GM12878 (cell line): Measurements from ENCODE around the gene TECTB. TPM values are rescaled to one million over a fixed set of nuclear protein-coding genes. Genes with fewer than 3 reads are reported as not detected.

Experiments used
- ATAC-seq: fragments of 200-7000 bp; cut with Tn5 transposase; 3 replicates; pipeline ENCODE4 v1.9.1; 2020; ENCODE audit warnings: mild to moderate bottlenecking, moderate library complexity
- BruUV-seq: library from RNA; stranded (reverse); fragments of 400-500 nt; replicated peaks from 2 replicates; lab custom pipeline; 2021; lab: Mats Ljungman, UMichigan
- CTCF ChIA-PET: fragments of 300-600 bp; sonication (Branson Sonifier 250); formaldehyde crosslinking; extraction: SDS; loops from one replicate; lab custom pipeline; 2021; ENCODE audit warnings: inconsistent platforms; lab: Yijun Ruan, JAX
- POLR2A ChIA-PET: fragments of 350-600 bp; formaldehyde crosslinking; extraction: SDS; loops from one replicate; lab custom pipeline; 2021; ENCODE audit warnings: inconsistent platforms; lab: Charles Lee
- RAD21 ChIA-PET: fragments of 300-600 bp; sonication (Branson Sonifier 250); formaldehyde crosslinking; loops from one replicate; lab custom pipeline; 2023; ENCODE audit warnings: antibody characterized with exemption; ENCODE audit not compliant: unreplicated experiment; lab: Charles Lee
- SMC1A ChIA-PET: fragments of 300-600 bp; sonication (Branson Sonifier 250); formaldehyde crosslinking; loops from one replicate; lab custom pipeline; 2023; ENCODE audit not compliant: unreplicated experiment, uncharacterized antibody; lab: Charles Lee
- DNase-seq: peaks from one replicate; pipeline ENCODE4 v3.0.0-alpha.2; 2011; ENCODE audit warnings: low read depth, low spot score
- FAIRE-seq: peaks from 3 replicates; lab custom pipeline; 2011; peaks lifted over from hg19 to GRCh38; lab: Jason Lieb, UNC
- H2AFZ ChIP-seq: 2 replicates; pipeline ENCODE4 v1.6.0; 2011; ENCODE audit warnings: low read depth, low read length, control low read depth; ENCODE audit not compliant: control insufficient read depth
- H3K27ac ChIP-seq: 2 replicates; pipeline ENCODE4 v1.5.1; 2011; ENCODE audit warnings: control low read depth; ENCODE audit not compliant: control insufficient read depth, insufficient read depth
- H3K27me3 ChIP-seq, 2 experiments: replicated peaks in 1 of 2; 2 replicates each; pipeline versions ENCODE4 v1.6.0 to v1.6.1; 2011; ENCODE audit warnings: low read length in 1 of 2; ENCODE audit not compliant: control insufficient read depth in 2 of 2, insufficient read depth in 2 of 2
- H3K36me3 ChIP-seq, 2 experiments: 2 replicates each; pipeline ENCODE4 v1.5.1; 2011; ENCODE audit warnings: low read length in 1 of 2; ENCODE audit not compliant: control insufficient read depth in 2 of 2, insufficient read depth in 2 of 2
- H3K4me1 ChIP-seq: 2 replicates; pipeline ENCODE4 v1.6.1; 2011; ENCODE audit warnings: mild to moderate bottlenecking, low read length, moderate library complexity, mixed read lengths; ENCODE audit not compliant: control insufficient read depth, insufficient read depth
- H3K4me2 ChIP-seq: 2 replicates; pipeline ENCODE4 v1.6.0; 2011; ENCODE audit warnings: control low read depth; ENCODE audit not compliant: control insufficient read depth, insufficient read depth
- H3K4me3 ChIP-seq: fragments of 200-600 bp; sonication (generic); 2 replicates; pipeline ENCODE4 v1.5.1; 2016
- H3K79me2 ChIP-seq: 2 replicates; pipeline ENCODE4 v1.6.0; 2011; ENCODE audit warnings: low read length; ENCODE audit not compliant: control insufficient read depth, insufficient read depth
- H3K9ac ChIP-seq: 2 replicates; pipeline ENCODE4 v1.8.0; 2011; ENCODE audit warnings: low read length, control low read depth, mixed read lengths; ENCODE audit not compliant: control insufficient read depth, insufficient read depth
- H3K9me3 ChIP-seq: replicated peaks from 3 replicates; pipeline ENCODE4 v1.5.1; 2011; ENCODE audit warnings: mild to moderate bottlenecking, low read length; ENCODE audit not compliant: control insufficient read depth, insufficient read depth
- H4K20me1 ChIP-seq: 2 replicates; pipeline ENCODE4 v1.6.0; 2011; ENCODE audit not compliant: control insufficient read depth, insufficient read depth
- CUX1 ChIP-seq: IDR thresholded peaks from 2 replicates; pipeline ENCODE4 v1.6.1; 2012; ENCODE audit warnings: improper control_type of control experiment, low read depth, low read length; ENCODE audit not compliant: insufficient replicate concordance
- NFIC ChIP-seq: IDR thresholded peaks from 2 replicates; pipeline ENCODE4 v1.6.1; 2012; ENCODE audit warnings: low read depth, mild to moderate bottlenecking, inconsistent platforms, low read length, moderate library complexity
- NFYB ChIP-seq: IDR thresholded peaks from 2 replicates; pipeline ENCODE4 v1.6.1; 2011; ENCODE audit warnings: low read depth, mild to moderate bottlenecking, low read length, improper control_type of control experiment, moderate library complexity; ENCODE audit not compliant: insufficient read depth
- PML ChIP-seq: IDR thresholded peaks from 2 replicates; pipeline ENCODE4 v1.6.1; 2012; ENCODE audit warnings: low read length, inconsistent platforms
- POLR2AphosphoS2 ChIP-seq: IDR thresholded peaks from 2 replicates; pipeline ENCODE4 v1.6.1; 2011; ENCODE audit warnings: low read depth, mild to moderate bottlenecking, low read length, improper control_type of control experiment, moderate library complexity
- RCOR1 ChIP-seq: conservative IDR thresholded peaks from 2 replicates; pipeline ENCODE4 v1.6.1; 2012; ENCODE audit warnings: low read depth, low read length, improper control_type of control experiment
- SIN3A ChIP-seq: IDR thresholded peaks from 2 replicates; pipeline ENCODE4 v1.6.1; 2012; ENCODE audit warnings: low read depth, low read length, improper control_type of control experiment
- STAT1 ChIP-seq: fragments of 450-650 bp; conservative IDR thresholded peaks from 2 replicates; pipeline ENCODE4 v1.6.1; 2014; ENCODE audit warnings: antibody characterized with exemption, mild to moderate bottlenecking
- TARDBP ChIP-seq: IDR thresholded peaks from 2 replicates; pipeline ENCODE4 v1.6.1; 2016; ENCODE audit warnings: borderline replicate concordance
- ZNF217 ChIP-seq: fragments of 450-650 bp; IDR thresholded peaks from 2 replicates; pipeline ENCODE4 v1.6.1; 2017; ENCODE audit warnings: antibody characterized with exemption, mild to moderate bottlenecking
- WGBS: methylation state at CpG from one replicate; pipeline ENCODE4 v1.1.6; 2016; ENCODE audit warnings: low lambda C conversion rate; ENCODE audit not compliant: insufficient replicate concordance, insufficient coverage; ENCODE audit errors: missing lambda C conversion rate; 5-methylcytosine and 5-hydroxymethylcytosine counted together
- in situ Hi-C: fragments of 300-500 bp; cut with MboI; formaldehyde crosslinking; loops from 9 replicates; pipeline ENCODE4 v1.14.3; 2018; ENCODE audit warnings: mixed read lengths
- intact Hi-C: fragments of 100-400 bp; cut with micrococcal nuclease; formaldehyde crosslinking; loops from one replicate; pipeline ENCODE4 v1.14.2; 2022; ENCODE audit not compliant: unreplicated experiment
- polyA plus RNA-seq, 11 experiments: library from polyadenylated mRNA; depleted of rRNA in 4 of 11; unstranded in 6 of 11; stranded (reverse) in 5 of 11; fragments of >200 nt; fragmentation: Nextera tagmentation in 4 of 11; fragmentation: Illumina TruSeq in 1 of 11; extraction: Ambion mirVana in 4 of 11; extraction: Trizol in 1 of 11; gene quantifications; 1 replicate in 1 of 11; 2 replicates in 10 of 11; pipeline versions ENCODE4 v1.2.1 to v1.2.3, GENCODE V29; 2011 to 2016; ENCODE audit warnings: inconsistent platforms in 2 of 11, missing spikeins in 2 of 11, low read depth in 1 of 11
- total RNA-seq, 4 experiments: library from RNA; depleted of rRNA in 3 of 4; stranded (reverse); fragments of >200 nt in 3 of 4; fragmentation: Illumina TruSeq in 1 of 4; extraction: Trizol in 1 of 4; gene quantifications; 2 replicates each; pipeline versions ENCODE4 v1.2.1 to v1.2.3, GENCODE V29; 2013 to 2021

TECTB gene
- total and polyA plus RNA-seq, 10 of the 15 experiments (the other 5 are each of a cell fraction or from before 2014, with no cell fraction given), result not detected

GRCh38 chr10:112249722-112250121 lies 33.5 kb upstream of the TECTB start:
- no peak overlapping the region for H3K9ac ChIP-seq
- H3K4me3 ChIP-seq, result no peak overlapping the region
- ChIA-PET RAD21 (no interaction called here), SMC1A (no interaction called here), POLR2A (no interaction called here), CTCF (no interaction called here)
- in situ Hi-C loops (no loop called here), intact Hi-C loops (no loop called here)
- H3K36me3 ChIP-seq, result no peaks in the 10 kb centered on the region
- ATAC-seq, result no peak
- no peaks in the 10 kb centered on the region for H3K4me1 ChIP-seq
- peaks cover 1% of the 10 kb centered on the region; the same call in 1 of the 3 replicates for H3K9me3 ChIP-seq
- no peaks in the 10 kb centered on the region for H4K20me1 ChIP-seq
- no peaks in the 10 kb centered on the region for H3K27me3 ChIP-seq
- WGBS, result 93% methylated on average over 2 of the region's 2 CpGs
- no TSS peak for BruUV-seq
- no peak for FAIRE-seq
- no peak for DNase-seq
- TF ChIP-seq CUX1 (no peak), NFIC (no peak), RCOR1 (no peak), PML (no peak), STAT1 (no peak), TARDBP (no peak), NFYB (no peak), POLR2AphosphoS2 (no peak), SIN3A (no peak), ZNF217 (no peak)
- H2AFZ ChIP-seq, result no peak overlapping the region
- H3K27ac ChIP-seq, result no peak overlapping the region
- no peaks in the 10 kb centered on the region for H3K79me2 ChIP-seq
- H3K4me2 ChIP-seq, result no peak overlapping the region
